GM21576 (cell line): ENCODE results near the gene ADD2.

Experiments used
- ATAC-seq: cut with Tn5 transposase; IDR thresholded peaks from one replicate; pipeline ENCODE4 v1.9.1; 2021; ENCODE audit warnings: mild to moderate bottlenecking, moderate library complexity; ENCODE audit not compliant: unreplicated experiment

The ADD2 gene

DNA sequence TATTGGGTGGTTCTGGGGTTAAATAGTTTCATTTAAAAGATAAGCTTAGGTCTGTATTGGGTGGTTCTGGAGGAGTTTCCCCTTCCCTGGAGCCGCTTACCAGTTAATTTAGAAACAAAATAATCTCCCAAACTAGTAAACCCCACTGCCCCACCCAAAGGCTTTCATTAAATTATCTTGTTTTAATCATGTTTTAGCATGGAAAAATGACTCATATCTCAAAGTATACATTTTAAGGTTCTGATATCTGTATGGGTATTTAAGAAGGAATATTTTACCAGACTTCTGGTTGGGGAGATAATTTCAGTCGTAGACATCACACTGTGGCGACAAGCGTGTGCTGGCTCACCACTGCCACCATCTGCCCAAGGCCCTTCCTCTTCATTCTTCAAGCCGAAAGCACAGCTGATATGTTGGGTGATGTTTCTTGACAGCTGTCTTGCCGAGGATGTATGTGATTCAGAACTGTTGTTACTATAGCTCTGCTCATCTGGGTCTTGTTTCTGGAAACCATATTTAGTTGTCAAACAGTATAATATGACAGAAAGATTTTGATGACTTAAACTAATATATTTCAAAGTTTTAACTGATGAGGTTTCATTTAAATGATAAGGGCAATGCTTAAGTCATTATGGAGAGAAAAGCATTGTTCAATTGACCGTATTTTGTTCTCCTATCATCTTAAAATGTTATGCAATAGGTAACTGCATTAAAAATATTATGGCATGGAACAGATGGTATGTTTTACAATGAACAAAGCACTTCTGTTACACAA, 17.3 kb upstream of the ADD2 start:
- ATAC-seq: no peak

DNA sequence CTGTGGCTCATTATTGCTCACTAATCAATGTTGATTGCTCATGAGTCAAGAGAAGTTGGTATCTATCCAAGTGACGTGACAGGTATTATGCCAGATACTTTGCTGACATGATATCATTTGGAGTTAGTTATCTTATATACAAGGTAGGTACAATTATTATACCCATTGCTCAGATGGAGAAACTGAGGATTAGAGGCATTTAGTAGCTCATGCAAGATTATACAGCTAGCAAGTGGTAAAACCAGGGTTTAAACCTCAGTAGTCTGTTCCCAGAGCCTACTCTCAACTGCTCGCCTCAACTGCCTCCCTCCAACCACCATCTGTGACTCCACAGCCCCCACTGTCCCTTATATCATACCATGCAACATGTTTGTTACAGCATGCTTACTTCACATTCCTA, 16.3 kb upstream of the ADD2 start:
- no peak for ATAC-seq

DNA sequence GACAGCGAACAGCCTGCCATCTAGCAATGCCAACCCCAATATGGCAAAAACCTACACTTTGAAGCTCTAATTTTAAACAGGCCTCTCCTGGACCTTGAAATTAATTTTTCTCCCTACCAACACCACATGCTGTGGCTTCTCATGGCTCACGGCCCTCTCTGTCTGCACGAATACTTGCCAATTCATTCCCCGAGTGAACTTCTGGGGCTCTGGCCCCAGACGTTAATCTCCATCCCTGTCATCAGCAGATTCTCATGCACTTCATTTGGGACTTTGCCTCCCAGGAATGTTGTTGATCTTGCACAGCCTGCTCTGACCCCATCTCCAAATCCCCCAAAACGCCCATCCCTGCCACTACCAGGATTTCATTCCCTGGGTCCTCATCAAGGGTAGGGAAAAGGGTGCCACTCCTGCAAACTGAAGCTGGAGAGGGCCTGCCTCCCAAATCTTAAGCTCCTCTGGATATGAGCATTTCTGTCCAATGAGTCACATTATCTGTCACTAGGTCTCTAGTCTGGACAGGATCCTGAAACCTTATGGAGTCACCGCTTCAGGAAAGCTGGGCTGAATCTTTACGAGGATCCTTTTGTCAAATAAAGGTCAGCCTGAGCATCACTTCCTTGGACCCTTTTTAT, 12.0 kb upstream of the ADD2 start:
- no peak for ATAC-seq

DNA sequence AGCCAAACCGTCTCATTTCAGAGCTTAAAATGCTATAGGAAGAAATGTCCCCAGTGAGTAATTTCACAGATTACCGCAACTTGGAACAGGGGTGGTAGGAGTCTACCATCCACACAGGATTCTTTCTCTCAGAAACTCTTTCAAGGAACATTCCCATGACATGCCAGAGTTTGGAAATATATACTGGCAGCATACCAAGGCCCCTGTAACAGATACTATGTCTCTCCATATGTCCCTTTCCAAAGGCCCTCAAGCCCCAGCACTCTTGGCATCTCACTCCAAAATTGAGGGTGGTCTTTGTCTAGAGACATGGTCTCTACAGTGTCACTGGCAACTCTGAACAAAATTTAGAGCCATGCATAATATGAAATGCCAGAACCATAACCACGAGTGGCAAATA, 11.5 kb upstream of the ADD2 start:
- no peak for ATAC-seq

DNA sequence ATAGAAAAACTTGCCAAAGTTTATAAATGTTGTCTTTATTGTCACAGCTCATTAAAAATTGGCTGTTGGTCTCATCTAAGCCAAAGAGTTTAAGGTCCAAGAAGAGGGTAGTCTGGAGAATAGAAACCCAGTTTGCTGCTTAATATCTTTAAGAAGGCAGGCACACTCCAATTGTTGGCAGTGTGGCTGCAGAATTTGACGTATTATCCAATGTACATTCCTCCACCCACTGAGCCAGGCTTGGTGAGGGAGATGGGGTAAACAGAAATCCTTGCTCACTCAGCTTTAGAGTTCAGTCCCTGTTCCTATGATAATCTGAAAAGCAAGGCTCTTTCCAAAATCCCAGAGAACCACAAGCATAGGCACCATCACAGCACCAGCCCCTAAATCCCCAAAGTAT, 10.7 kb upstream of the ADD2 start:
- ATAC-seq: no peak

DNA sequence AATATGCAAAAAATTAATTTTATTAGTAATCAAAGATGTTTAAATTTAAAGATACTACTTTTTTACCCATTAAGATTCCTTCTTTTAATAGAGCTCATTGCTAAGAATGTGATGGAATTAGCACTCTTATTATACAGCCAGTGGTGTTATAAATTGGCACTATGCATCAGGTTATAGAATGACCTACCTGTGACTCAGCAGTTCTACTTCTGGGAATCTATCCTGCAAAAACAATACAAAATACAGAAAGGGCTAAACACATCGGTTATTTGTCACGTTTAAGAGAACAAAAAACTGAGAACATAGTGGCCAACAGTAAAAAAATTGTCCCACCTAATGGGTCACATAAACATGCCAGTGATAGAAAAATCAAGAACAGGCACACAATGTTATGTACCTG, 9.4 kb upstream of the ADD2 start:
- no peak for ATAC-seq

DNA sequence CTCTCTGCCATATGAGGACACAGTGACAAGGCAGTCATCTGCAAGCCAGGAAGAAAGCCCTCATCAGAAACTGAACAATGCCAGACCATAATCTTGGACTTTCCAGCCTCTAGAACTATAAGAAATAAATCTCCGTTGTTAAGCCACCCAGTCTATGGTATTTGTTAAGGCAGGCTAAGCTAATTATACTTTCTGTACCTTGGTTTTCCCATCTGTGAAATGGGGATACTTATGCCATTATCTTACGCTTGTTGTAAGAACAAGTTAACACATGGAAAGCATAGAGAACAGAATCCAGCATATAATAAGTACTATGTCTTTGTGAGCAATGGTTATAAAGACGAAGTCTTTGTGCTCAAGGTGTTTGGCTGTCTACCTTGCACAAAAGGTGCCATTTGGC, 8.3 kb upstream of the ADD2 start:
- no peak for ATAC-seq

DNA sequence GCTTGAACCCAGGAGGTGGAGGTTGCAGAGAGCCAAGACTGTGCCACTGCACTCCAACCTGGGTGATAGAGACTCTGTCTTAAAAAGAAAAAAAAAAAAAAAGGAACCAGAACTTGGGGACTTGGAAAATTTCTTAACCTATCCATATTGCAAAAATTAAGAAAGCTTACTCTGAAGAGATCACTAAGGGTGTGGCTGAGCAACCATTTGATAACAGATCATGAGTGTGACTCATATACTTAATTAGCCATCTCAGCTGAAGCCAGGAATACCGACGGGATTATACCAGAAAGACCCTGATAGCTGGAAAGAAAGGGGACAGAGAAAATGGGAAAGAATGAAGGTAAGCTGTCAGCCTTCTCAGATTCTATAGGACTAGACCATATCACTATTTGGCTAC, 7.1 kb upstream of the ADD2 start:
- ATAC-seq: no peak

DNA sequence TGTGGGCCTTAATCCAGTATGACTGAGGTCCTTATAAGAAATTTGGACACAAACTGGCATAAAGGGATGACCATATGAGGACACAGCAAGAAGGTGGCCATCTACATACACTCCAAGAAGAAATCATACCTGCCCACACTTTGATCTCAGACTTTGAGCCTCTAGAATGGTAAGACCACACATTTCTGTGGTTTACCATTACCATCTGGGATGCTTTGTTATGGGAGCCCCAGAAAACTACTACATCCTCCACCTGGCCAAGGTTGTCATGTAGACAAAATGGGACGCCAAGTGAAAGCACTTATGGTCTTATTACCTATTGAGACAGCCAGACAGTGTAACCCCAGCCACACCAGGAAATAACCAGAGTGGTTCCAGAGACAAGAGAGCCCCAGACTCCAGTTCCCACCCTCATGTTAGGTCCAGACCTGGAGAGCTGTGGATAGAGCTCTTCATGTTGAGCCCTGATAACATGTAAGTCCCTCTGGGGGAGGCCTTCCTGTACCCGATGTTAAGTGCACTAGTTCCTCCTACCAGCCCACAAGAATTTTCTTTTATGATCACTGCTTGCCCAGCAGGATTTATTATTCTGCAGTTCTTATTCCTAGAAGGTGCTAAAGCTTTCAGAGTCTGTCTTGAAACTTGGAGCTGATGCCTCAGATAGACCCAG, 4.6 kb upstream of the ADD2 start:
- no peak for ATAC-seq

DNA sequence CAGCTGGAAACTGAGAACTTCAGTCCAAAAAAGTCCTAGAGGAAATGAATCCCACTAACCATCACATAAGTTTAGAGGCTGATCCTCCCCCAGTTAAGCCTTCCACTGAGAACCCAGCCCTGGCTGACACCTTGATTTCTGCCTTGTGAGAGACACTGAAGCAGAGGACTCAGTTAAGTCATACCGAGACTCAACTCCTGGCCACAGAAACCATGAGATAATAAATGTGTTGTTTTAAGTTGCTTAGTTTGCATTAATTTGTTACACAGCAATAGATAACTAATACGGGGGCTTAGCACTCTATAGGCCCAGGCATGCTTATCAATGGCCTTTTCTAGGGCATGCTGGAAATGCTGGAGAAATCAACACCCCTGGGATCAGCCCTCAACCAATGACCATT, 3.4 kb upstream of the ADD2 start:
- peak; percentile 51 for ATAC-seq

DNA sequence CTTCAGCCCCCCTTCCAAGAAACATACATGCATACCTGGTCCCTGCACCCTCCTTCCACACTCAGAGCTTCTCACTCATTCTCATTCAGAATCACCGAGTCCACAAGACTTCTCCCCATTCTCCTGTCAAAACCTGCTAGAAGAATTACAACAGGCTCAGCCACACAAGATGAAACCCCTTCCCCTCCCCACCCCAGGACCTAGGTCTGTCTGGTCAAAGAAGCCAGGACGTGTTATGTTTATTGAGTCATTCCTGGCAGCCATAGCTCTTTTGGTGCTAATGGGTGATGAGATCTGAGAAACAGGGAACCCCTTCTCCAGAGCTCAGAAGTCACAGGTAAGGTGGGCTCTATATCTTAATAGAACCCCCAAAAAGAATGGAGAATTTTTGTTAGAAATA, 1.4 kb upstream of the ADD2 start:
- ATAC-seq: no peak

DNA sequence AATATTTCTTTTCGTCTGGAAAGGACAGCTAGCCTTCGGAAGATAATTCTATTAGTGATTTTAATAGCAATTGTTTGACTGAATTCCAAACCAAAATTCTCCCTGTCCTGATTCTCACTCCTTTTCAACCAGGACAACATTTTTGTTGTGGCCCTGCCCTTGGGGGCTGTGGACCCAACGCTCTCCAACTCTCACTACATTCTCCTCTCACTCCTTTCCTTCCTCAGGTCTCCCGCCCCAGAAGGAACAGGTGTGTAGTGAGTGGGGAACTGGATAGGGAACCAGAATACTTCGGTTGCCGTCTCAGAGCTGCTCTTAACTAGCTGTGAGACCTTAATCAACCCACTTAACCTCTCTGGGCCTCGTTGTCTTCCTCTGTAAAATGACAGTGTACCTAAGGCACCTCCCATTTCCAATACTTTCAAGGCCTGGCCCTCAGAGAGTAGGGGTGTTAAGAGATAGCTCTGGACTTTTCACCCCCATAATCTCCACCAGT, 638 bp upstream of the ADD2 start:
- ATAC-seq: no peak

DNA sequence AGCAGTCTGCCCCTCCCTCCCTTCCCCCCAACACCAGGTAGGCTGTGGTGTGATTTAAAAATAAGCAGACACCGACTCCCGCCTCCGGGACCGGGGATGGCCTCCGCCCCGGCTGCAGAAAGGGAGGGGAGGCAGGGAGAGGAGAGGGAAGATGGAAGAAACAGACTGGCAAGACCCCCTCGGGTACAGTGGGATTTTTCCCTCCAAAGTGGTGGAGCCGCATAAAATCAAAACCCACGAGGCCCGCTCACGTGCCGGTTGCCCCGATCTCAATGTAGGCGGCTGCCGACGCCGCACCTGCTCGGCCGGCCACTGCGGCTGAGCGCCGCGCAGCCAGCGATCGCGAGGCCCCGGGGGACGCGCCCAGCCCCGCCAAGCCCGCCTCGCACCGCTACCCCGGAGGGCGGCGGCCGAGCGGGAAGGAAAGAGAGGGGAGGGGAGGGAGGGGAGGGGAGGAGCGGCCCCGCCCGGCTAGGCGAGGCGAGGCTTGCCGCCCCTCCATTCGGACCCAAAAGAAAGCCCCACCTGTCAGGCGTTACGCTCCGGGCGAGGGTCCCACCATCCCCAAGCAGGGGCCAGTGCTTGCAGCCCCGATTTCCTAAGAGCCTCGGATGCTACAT, 811 bp downstream of the ADD2 start:
- ATAC-seq: no peak

DNA sequence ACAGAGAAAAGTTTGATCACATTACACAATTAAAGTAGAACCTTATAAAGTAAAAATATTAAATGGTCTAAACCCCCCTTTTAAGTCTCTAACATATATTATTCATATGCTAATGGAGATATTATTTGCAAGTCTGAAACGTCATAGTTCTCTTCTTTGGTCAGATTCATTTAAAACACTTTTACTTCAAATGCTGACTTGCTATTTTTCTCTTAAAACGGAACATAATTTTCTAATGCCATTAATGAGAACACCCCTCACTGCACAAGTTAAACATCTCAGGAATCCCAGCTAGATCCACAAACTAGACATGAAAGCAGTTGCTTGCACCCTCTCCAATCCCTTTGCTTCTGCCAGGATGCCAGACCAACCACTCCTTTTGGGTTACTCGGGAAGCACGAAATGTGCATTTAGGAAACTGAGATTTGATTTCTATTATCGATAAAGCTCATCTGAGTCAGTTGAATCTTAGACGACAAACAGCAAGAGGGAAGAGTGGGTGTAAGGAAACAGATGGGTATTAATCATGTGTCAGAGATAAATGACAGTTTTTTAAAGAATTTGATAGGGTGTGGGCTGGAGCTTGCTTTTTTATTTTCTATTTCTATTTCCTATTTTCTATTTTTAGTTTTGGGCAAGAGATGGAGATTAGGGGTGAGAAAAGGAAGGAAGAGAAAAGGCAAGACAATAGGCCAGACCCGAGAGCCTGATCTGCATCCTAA, 1.5 kb downstream of the ADD2 start:
- ATAC-seq: no peak

DNA sequence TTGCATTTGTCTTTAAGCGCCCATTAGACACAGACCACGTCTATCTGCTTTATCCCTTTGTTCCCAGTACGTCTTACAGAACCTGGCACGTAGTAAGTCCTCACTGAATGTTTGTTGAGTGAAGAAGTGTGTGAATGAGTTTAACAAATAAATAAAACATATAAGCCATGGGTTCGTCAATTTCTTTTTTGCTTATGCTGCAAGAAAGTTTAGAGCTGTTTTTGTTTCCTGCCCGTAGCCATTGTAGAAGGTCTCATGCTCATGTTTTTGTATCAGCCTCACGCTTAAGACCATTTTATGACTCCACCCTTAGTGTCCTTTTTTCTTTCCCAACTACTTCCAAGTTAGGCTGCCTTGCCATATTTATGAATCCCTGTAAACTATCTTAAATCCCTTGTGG, 2.5 kb downstream of the ADD2 start:
- ATAC-seq: no peak

DNA sequence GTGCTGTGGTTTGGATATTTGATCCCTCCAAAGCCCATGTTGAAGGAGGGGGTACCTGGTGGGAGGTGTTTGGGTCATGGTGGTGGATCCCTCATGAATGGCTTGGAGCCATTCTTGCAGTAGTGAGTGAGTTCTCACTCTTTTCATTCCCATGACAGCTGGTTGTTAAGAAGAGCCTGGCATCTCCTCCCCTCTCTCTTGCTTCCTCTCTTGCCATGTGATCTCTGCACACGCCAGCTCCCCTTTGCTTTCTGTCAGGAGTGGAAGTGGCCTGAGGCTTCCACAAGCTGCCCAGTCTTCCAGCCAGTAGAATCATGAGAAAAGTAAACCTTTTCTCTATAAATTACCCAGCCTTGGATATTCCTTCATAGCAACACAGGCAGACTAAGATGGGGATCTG, 8.6 kb downstream of the ADD2 start:
- no peak for ATAC-seq

DNA sequence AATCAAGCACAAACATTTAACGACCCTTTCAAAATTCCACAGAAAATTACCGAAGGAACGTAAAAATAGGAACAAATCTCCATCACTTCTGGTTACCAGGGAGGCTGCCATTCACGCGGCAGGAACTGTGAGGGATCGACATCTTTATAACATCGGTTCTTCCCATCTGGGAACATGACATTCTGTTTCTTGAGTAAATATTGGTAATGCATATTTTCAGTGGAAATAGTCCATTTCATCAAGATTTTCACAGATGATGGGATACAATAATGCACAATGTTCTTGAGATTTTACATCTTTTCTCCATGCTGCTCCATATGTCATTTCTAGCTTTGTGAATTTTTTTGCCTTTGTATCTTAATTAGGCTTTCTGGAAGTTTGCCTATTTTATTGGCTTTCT, 10.0 kb downstream of the ADD2 start:
- ATAC-seq: no peak

DNA sequence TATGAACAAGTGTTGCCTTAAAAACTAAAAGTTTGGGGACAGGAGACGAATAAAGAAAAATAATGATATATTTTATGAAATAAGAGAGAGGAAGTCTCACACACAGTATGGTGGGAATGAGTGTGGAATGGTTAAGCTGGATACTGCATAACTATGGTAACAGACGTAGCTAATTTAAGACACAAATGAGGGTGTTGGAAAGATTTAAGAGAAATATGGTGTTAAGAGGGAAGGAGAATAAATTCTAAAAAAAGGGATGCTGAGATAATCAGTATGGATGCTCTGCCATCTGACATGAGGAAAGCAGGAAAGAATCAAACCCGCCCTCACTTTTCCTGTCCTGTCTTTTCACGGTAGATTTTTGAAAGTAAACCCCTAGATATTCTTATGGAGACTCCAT, 10.6 kb downstream of the ADD2 start:
- ATAC-seq: no peak

DNA sequence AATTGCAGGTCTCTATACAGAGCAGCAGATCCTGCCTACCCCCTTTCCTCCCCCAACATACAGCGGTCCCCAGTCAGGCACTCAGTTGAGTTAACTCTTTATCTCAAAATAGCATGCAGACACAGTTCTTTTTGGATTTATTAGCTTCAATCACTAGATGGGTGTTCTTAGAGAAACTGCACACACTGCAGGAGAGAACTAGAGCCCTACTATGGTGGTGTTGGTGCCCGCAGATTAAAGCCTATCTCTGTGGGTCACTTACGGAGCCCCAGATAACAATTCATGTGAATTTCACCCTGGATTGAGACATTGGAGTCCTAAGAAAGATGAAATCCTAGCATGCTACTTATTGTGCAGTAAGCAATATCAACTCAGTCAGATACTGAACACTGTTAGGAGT, 11.9 kb downstream of the ADD2 start:
- no peak for ATAC-seq

DNA sequence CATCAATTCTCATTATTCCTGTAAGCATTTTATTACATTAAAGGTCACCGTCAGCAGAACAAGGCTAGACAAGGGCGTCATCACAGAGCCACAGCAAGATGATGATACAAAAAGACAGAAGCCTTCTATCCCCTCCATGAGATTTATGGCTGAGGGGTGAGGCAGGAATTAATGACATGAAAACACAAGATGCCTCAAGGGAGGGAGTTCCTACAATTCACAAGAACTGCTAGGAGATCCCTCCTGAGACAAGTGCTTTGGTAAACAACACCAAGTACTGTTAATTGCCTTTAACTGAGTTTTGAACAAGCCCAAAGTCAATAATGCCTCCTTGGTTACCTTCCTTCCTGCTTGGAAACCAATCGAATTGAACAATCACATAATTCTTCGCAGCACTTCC, 14.1 kb downstream of the ADD2 start:
- ATAC-seq: no peak

DNA sequence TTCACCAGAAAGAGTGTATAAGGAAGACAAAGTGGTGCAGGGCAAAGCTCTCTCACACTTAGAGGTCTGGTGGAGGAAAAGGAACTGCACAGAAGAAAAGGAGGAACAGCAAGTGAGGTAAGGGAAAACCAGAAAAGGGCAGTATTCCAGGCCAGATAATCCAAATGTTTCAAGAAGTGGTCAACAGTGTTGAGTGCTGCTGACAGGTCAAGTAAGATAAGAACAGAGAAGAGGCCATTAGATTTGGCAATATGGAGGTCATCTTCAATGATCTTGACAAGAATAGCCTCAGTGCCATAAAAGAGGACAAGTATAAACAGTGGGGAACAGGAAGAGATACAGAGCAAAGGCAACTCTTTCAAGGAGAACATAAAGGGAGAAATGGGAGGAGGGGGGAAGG, 15.0 kb downstream of the ADD2 start:
- no peak for ATAC-seq
